Measurements from ENCODE around the gene NKD2. TPM values are rescaled to one million over a fixed set of nuclear protein-coding genes. Genes with fewer than 3 reads are reported as not detected.

Gene NKD2
- polyA plus RNA-seq, 1 donor (not counting 4 experiments of a cell fraction or from before 2014, with no cell fraction given): not detected

GRCh38 chr5:1073239-1074102 is 64.9 kb downstream of the NKD2 start:
- no peaks in the 10 kb centered on the region for H3K4me1 ChIP-seq (ENCODE audit: control insufficient read depth, extremely low read depth, insufficient read depth, low read length)
- no peak for TF ChIP-seq EZH2 (IDR thresholded peaks at IDR 0.05; ENCODE audit: low read length)
- no peak for TF ChIP-seq CTCF (optimal IDR thresholded peaks at IDR 0.05 in 1 of 3, IDR thresholded peaks at IDR 0.05 in 1 of 3, conservative IDR thresholded peaks at IDR 0.05 in 1 of 3; ENCODE audit: extremely low read depth in 1 of 3, insufficient read depth in 2 of 3, low read length in 3 of 3)
- no peaks in the 10 kb centered on the region for H3K9me3 ChIP-seq (ENCODE audit: control insufficient read depth, low read depth, low read length)
- no peak overlapping the region for H3K4me2 ChIP-seq (ENCODE audit: control insufficient read depth, extremely low read depth, insufficient read depth, low read depth, low read length)
- no peak overlapping the region for H3K9ac ChIP-seq (ENCODE audit: control insufficient read depth, extremely low read depth, insufficient read depth, low read length)
- FAIRE-seq (no peak), DNase-seq (ENCODE audit: low read depth, low spot score) (no peak)
- dilution Hi-C loops (cut with MboI; ENCODE audit: extremely low pct_ligation_motif_present, low sequenced_read_pairs): no loop called here
- no peak overlapping the region for H2AFZ ChIP-seq (ENCODE audit: control insufficient read depth, low read length)
- H3K9me1 ChIP-seq (ENCODE audit: control insufficient read depth, extremely low read depth, insufficient read depth, low read length): no peaks in the 10 kb centered on the region
- H3K36me3 ChIP-seq (ENCODE audit: control insufficient read depth in 2 of 2, extremely low read depth in 1 of 2, insufficient read depth in 2 of 2, low read length in 2 of 2): no peaks in the 10 kb centered on the region
- no peaks in the 10 kb centered on the region for H4K20me1 ChIP-seq (ENCODE audit: control insufficient read depth, extremely low read depth, insufficient read depth, low read length)
- H3K4me3 ChIP-seq (ENCODE audit: control insufficient read depth in 2 of 3, extremely low read depth in 1 of 3, insufficient read depth in 2 of 3, low read depth in 1 of 3, low read length in 3 of 3): no peak overlapping the region
- no peaks in the 10 kb centered on the region for H3K27me3 ChIP-seq (ENCODE audit: control insufficient read depth, extremely low read depth, insufficient read depth, low read length)
- no peaks in the 10 kb centered on the region for H3K79me2 ChIP-seq (ENCODE audit: control insufficient read depth, insufficient read depth, low read length)
- H3K27ac ChIP-seq (ENCODE audit: control insufficient read depth, insufficient read depth, low read length): no peak overlapping the region

GRCh38 chr5:1074226-1074625 is 65.6 kb downstream of the NKD2 start:
- dilution Hi-C loops (cut with MboI; ENCODE audit: extremely low pct_ligation_motif_present, low sequenced_read_pairs): no loop called here

More at GRCh38 chr5:1074226-1074625, 65.6 kb downstream of the NKD2 start:
- no peak overlapping the region for H2AFZ ChIP-seq (ENCODE audit: control insufficient read depth, low read length)
- H3K27me3 ChIP-seq (ENCODE audit: control insufficient read depth, extremely low read depth, insufficient read depth, low read length): no peaks in the 10 kb centered on the region
- FAIRE-seq: no peak
- no peaks in the 10 kb centered on the region for H3K79me2 ChIP-seq (ENCODE audit: control insufficient read depth, insufficient read depth, low read length)
- TF ChIP-seq EZH2 (IDR thresholded peaks at IDR 0.05; ENCODE audit: low read length) (no peak), CTCF (optimal IDR thresholded peaks at IDR 0.05 in 1 of 3, IDR thresholded peaks at IDR 0.05 in 1 of 3, conservative IDR thresholded peaks at IDR 0.05 in 1 of 3; ENCODE audit: extremely low read depth in 1 of 3, insufficient read depth in 2 of 3, low read length in 3 of 3) (no peak)
- no peak overlapping the region for H3K9ac ChIP-seq (ENCODE audit: control insufficient read depth, extremely low read depth, insufficient read depth, low read length)
- H3K9me3 ChIP-seq (ENCODE audit: control insufficient read depth, low read depth, low read length): no peaks in the 10 kb centered on the region
- no peak overlapping the region for H3K4me2 ChIP-seq (ENCODE audit: control insufficient read depth, extremely low read depth, insufficient read depth, low read depth, low read length)
- H3K9me1 ChIP-seq (ENCODE audit: control insufficient read depth, extremely low read depth, insufficient read depth, low read length): no peaks in the 10 kb centered on the region
- no peaks in the 10 kb centered on the region for H4K20me1 ChIP-seq (ENCODE audit: control insufficient read depth, extremely low read depth, insufficient read depth, low read length)
- H3K36me3 ChIP-seq (ENCODE audit: control insufficient read depth in 2 of 2, extremely low read depth in 1 of 2, insufficient read depth in 2 of 2, low read length in 2 of 2): no peaks in the 10 kb centered on the region
- no peaks in the 10 kb centered on the region for H3K4me1 ChIP-seq (ENCODE audit: control insufficient read depth, extremely low read depth, insufficient read depth, low read length)
- no peak overlapping the region for H3K4me3 ChIP-seq (ENCODE audit: control insufficient read depth in 2 of 3, extremely low read depth in 1 of 3, insufficient read depth in 2 of 3, low read depth in 1 of 3, low read length in 3 of 3)
- no peak overlapping the region for H3K27ac ChIP-seq (ENCODE audit: control insufficient read depth, insufficient read depth, low read length)
- DNase-seq (ENCODE audit: low read depth, low spot score): no peak
